ENCODE measurements around the gene TMEM53. TPM values are rescaled to one million over a fixed set of nuclear protein-coding genes. Genes with fewer than 3 reads are reported as not detected.

The TMEM53 gene
- total and polyA plus RNA-seq, 2 of the 8 experiments (the other 6 are each of a cell fraction or from before 2014, with no cell fraction given): 6.7 to 27.9 TPM

- TF ChIP-seq CTCF (IDR thresholded peaks at IDR 0.05; ENCODE audit: control extremely low read depth in 1 of 3, insufficient read depth in 1 of 3, low read depth in 1 of 3, low read length in 3 of 3) (peak; percentile 94 to 100 (median 99)), POU5F1 (IDR thresholded peaks at IDR 0.05; ENCODE audit: low read depth, low read length) (no peak), SP4 (IDR thresholded peaks at IDR 0.05; ENCODE audit: low read length) (no peak), SP1 (IDR thresholded peaks at IDR 0.05; ENCODE audit: low read depth, low read length) (no peak), GABPA (IDR thresholded peaks at IDR 0.05; ENCODE audit: borderline replicate concordance, insufficient read depth, low read length) (no peak), SIRT6 (IDR thresholded peaks at IDR 0.05; ENCODE audit: low read length) (no peak), SIN3A (conservative IDR thresholded peaks at IDR 0.05 in 1 of 2, IDR thresholded peaks at IDR 0.05 in 1 of 2; ENCODE audit: low read depth in 1 of 2, low read length in 2 of 2) (no peak), POLR2A (IDR thresholded peaks at IDR 0.05; ENCODE audit: control extremely low read depth in 1 of 2, low read depth in 2 of 2, low read length in 2 of 2) (no peak), TEAD4 (IDR thresholded peaks at IDR 0.05; ENCODE audit: low read depth, low read length) (peak; percentile 92), CBX8 (IDR thresholded peaks at IDR 0.05; ENCODE audit: borderline replicate concordance, low read depth, low read length) (no peak), SUZ12 (IDR thresholded peaks at IDR 0.05; ENCODE audit: low read length) (no peak), JUND (IDR thresholded peaks at IDR 0.05; ENCODE audit: low read length) (no peak), TBP (IDR thresholded peaks at IDR 0.05; ENCODE audit: low read depth, low read length) (no peak), BACH1 (IDR thresholded peaks at IDR 0.05; ENCODE audit: low read length) (peak; percentile 50; the same call in 1 of the 2 replicates), ATF2 (IDR thresholded peaks at IDR 0.05; ENCODE audit: low read length) (0 out of 2 replicates have a peak, but pooled peaks have one; percentile 25), CTBP2 (IDR thresholded peaks at IDR 0.05; ENCODE audit: borderline replicate concordance, insufficient read depth, insufficient read length, low read length) (no peak), RNF2 (IDR thresholded peaks at IDR 0.05; ENCODE audit: borderline replicate concordance, low read depth, low read length, missing control alignments, poor library complexity, severe bottlenecking) (no peak), GTF2F1 (IDR thresholded peaks at IDR 0.05; ENCODE audit: borderline replicate concordance, low read depth, low read length) (no peak), CHD1 (IDR thresholded peaks at IDR 0.05; ENCODE audit: low read depth, low read length) (no peak), BCL11A (IDR thresholded peaks at IDR 0.05; ENCODE audit: low read depth in 2 of 2, low read length in 2 of 2) (no peak), ZNF274 (IDR thresholded peaks at IDR 0.05; ENCODE audit: borderline replicate concordance, extremely low read depth, low read length) (no peak)
Observed at GRCh38 chr1:44652445-44653106, 21.7 kb downstream of the TMEM53 start (continued).

Data from H1 (cell line).